ENCODE results near the gene PEF1. TPM values are rescaled to one million over a fixed set of nuclear protein-coding genes. Genes with fewer than 3 reads are reported as not detected.

PEF1 gene
- 38.3 TPM for polyA plus RNA-seq (ENCODE audit: insufficient read length)

DNA sequence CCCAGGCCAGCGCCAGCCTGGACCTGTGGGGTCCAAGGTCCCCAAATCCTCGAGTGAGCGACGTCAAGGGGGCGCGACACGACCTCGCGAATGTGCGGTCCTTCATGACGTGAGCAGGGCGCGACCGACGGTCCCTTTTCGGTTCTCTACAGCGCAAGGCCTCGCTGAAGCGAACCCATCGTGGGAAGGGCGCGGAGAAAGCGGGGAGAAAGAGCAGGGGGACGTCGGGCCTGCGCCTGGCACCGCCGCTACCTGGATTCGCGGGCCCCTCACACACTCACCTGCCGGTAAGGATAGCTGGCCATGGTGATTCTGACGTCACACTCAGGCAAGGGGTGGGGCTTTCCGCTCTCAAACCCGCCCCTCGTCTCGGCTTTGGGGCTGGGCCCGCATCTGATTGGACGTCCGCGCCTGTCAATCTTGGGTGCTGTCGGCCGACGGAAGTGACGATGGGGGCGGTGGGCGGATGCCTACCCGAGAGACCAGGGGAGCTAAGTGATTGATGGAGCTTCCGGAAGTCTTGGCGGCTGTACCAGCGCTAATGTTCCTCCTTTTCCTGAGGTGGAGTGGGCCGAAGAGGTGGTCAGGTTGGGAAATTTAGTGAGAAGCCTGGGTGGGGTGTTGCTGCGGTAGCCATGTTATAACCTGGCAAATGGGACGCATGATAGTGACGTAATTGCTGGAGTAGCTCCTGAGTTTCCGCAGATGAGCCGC is at the start of gene PEF1:
PEF1 (minus strand) TSS at position 317 of the 714 bp plus-strand sequence; CDS start at position 305, 12 bp downstream.
- peak; percentile 99 for DNase-seq

- no peak for DNase-seq
Observed at GRCh38 chr1:31693231-31693630, 48.6 kb upstream of the PEF1 start.

DNA sequence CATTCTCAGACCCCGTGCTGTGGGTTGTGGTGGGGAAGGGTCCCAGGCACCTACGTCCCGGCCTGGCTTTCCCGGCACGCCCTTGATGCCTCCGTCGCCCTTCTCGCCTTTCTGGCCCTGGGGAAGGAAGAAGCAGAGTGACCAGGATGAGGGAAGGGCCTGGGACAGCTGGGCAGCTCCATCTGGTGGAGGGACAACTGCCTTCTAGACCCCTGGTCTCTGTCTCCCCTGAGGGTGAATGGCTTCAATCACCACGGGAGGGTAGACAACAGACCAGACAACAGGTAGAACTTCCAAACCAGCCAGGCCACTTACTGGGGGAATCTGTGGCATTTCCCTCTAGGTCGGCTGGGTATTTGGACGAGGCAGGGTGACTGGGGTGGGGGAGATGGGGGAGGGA is 47.3 kb upstream of the PEF1 start:
- no peak for DNase-seq

DNA sequence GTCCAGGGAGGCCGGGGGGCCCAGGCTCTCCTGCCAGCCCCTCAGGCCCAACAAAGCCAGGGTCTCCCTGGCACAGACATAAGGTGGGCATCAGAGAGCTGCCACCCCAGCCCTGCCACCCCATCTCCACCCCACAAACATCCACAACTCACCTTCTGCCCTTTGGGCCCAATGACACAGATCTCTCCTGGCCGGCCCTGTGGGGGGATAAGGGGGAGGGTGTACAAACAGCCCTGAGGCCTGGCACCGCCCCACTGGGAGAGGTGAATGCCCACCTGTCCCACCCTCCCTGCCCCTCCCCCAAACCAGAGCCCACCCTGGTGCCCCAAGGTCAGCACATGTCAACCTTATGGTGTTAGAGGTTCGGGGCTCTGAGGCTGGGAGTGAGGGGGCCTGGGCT is 46.8 kb upstream of the PEF1 start:
- DNase-seq = no peak

GRCh38 chr1:31690921-31691320 is 46.2 kb upstream of the PEF1 start:
- no peak for DNase-seq

DNA sequence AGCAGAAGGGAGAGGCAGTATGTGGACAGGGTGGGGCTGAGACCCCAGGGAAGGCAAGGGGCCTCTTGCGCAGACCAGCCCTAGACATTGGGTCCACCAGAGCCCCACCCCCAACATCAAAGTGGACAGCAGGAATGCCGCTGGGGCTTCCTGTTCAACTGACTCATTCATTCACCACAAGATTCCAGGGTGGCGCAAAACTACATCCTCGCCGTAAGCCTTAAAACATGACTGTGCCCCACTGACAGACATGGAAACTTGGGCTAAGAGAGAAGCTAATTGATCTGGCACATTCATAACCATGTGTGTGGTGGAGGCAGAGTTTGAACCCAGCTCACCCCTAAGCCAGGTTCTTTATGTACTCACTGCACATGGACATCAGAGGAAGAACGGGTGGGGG is 45.2 kb upstream of the PEF1 start:
- no peak for DNase-seq

DNA sequence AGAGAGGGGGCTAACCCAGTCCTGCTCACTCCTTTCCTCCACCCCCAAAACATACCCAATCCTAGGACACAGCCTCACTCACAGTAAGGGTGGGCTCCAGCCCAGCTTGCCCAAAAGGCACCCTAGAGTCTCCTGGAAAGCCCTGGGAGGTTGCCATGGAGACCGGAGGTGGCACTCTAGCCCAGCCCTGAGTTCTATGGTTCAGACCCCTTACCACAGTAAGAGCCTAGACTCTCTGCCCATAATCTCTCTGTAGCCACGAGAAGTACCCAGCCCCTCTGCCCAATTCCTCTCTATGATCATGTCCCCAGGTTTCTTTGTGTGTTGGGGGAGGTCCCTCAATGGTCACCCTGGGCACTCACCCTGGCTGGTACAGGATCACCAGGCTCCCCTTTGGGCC is 44.7 kb upstream of the PEF1 start:
- no peak for DNase-seq

DNA sequence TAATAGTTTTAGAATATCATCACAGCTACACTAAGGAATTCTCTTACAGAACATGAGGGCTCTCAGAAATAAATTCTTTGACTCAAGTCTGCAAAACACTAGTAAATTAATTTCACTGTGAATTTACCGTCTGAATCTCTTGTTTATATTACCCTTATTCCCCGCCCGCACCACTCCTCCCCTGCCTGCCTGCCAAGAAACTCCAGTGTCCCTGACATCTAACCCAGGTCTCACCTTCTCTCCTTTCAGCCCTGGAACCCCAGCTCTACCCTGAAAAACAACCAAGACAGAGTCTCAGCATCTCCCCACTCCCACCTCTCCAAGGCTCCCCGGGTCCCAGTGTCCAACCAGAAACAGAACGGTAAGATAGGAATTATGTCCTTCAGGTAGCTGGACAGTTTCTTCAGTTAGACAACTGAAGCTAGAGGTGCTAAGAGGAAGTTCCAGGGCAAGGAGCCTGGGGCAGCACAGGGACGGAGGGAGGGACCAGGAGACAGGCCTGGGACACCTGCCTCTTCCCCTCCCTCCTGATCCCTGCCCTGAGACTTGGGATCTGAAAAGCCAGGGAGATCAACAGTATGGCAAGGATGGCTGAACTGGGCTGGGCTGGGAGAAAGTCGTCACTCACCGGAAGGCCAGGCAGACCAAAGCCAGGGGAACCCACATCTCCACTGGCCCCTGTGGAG is 43.7 kb upstream of the PEF1 start:
- DNase-seq = no peak

DNA sequence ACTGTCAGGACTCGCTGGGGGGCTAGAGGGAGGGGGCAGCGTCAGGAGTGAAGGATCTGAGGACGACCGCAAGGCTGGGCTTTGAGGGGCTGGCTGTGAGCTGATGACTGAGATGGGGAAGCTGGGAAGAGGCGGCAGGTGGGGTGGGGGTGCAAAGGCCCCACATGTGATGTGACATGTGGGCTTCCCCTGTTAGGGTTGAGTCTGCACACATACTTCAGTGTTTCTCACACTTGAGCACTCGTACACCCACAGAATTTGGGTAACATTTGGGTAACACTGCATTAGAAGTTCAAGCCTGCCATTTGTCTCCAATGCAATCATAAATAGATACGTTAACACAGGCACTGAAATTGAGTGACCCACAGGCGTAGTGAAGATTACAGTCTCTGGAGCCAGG is 42.9 kb upstream of the PEF1 start:
- DNase-seq = no peak

- DNase-seq = no peak
Observed at GRCh38 chr1:31685795-31686194, 41.1 kb upstream of the PEF1 start.

DNA sequence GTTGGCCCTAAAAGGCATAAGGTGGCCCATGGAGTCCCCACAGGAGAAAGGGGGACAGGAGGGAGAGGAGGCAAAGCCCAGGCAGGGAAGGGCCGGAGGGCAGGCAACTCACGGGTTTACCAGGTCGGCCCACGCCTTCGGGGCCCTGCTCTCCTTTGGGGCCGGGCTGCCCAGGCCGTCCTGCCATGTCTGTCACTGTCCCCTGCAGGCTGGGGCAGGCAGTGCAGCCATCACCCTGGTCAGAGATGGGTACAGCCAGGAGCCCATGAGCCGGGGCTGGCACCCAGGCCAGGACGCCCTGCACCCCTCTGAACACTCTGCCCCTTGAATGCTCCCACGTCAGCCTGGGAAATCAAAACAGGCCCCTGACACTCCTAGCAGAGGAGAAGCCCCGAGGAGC is 39.3 kb upstream of the PEF1 start:
- DNase-seq = no peak

GRCh38 chr1:31681415-31681814 is 36.7 kb upstream of the PEF1 start:
- no peak for DNase-seq

DNA sequence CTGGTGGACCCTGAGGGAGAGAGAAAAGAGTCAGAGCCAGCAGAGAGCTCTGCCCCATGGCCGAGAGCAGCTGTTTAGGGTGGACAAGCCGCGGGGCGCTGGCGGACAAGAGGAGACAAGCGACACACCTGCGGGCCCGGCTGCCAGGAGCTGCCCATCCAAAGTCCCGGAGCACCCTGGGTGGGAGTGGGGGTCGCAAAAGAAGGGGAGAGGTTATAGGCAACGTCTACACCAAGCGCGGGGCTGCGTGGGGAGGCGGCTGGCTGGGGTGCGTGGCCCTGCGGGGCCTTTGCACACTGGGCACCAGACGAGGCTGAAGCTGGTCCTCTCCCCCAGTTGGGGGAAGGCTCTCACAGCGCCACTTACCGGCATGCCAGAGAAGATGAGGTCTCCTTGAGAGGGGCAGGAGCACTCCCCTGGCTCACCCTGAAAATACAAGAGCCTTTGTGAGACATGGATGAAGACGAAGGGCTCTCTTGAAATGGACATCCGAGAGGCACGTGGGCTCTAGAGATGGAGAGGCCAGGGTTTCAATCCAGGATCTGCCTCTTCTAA is 35.1 kb upstream of the PEF1 start:
- no peak for DNase-seq

GRCh38 chr1:31679091-31679490 is 34.4 kb upstream of the PEF1 start:
- DNase-seq = no peak

- no peak for DNase-seq
Observed at GRCh38 chr1:31678681-31679080, 34.0 kb upstream of the PEF1 start.

GRCh38 chr1:31677949-31678348 is 33.3 kb upstream of the PEF1 start:
- DNase-seq = no peak

GRCh38 chr1:31677401-31677800 is 32.7 kb upstream of the PEF1 start:
- DNase-seq = no peak

DNA sequence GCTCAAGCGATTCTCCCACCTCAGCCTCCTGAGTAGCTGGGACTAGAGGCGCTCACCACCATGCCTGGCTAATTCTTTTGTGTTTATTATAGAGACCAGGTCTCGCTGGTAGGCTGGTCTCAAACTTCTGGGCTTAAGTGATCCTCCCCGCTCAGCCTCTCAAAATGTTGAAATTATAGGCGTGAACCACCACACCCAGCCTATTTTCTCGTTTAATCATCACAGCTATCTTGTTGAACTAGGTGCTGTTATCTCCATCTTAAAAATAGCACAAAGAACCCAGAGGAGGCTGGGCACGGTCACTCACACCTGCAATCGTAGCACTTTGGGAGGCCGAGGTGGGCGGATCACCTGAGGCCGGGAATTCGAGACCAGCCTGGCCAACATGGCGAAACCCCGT is 31.1 kb upstream of the PEF1 start:
- DNase-seq = no peak

DNA sequence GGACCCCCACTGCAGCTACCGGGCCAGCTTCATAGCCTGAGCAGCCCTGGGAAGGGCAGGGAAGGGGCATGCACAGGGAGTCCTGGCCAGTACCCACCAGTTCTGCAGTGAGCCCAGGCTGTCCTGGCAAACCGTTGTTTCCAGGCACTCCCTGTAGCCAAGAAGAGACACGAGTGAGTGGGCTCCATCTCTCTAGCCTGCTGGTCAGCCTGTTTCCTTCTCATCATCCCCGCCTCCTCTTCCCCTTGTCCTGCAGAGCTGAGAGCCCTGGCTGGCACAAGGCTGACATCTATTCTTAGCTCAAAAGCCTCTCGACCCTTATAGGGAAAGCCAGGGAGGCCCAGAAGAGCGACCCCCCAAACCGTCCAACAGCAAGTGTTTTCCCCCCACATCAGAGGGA is 30.5 kb upstream of the PEF1 start:
- no peak for DNase-seq

DNA sequence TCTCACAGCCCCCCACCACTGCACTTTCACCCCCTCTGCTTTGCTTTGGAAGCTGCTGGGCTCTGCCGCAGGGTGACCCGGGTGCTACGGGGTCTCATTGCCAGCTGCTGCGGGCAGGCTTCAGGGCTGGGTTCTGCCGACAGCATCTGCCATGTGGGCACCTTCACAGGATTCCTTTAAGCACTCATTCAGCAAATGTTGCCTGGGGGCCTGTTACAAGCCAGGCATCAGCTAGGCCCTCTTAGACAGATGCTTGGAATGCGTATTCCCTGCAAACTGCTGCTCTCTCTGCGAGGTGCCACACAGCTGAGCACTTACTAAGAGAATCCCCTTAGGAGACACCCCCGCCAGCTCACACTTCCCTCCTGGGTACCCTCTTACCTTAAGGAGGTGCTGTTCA is 29.9 kb upstream of the PEF1 start:
- no peak for DNase-seq

GRCh38 chr1:31673433-31673832 is 28.8 kb upstream of the PEF1 start:
- DNase-seq = no peak

GRCh38 chr1:31672986-31673385 is 28.3 kb upstream of the PEF1 start:
- peak; percentile 33 for DNase-seq

DNA sequence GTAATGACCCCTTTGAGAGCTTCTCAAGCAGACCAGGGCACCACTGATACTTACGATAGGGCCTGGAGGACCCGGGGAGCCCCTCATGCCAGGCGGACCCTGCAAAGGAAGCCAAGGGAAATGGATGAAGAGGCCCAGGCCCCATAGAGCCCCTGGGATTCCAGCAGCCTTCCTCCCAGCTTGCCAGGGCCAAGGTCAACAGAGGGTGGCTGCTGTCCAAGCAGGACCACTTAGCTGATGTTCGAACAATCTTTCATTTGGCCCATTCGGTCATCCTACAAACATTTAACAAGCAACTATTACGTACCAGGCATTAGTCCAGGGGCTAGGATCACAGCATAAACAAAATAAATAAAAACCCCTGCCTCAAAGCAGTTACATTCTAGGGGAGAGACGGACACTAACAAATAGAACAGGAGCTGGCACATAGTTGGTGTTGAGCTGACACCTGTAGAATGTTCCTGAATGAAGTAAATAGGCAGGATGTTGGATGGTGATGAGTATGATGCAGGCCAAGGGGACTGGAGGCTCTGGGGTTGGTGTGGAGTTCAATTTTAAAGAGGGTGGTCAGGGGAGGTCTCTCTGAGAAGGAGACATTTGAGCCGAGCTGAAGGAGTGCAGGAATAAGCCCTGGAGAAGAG is 27.0 kb upstream of the PEF1 start:
- no peak for DNase-seq

- DNase-seq = no peak
Observed at GRCh38 chr1:31671147-31671546, 26.5 kb upstream of the PEF1 start.
